Left kidney (tissue), 2 donors: ENCODE data around the gene BAIAP3. TPM values are rescaled to one million over a fixed set of nuclear protein-coding genes. Genes with fewer than 3 reads are reported as not detected.

Experiments used
- DNase-seq: peaks from one replicate; pipeline ENCODE4 v3.0.0-alpha.2; 2013
- polyA plus RNA-seq: library from polyadenylated mRNA; unstranded; fragments of 120-200 nt; gene quantifications from one replicate; pipeline ENCODE4 v1.2.1, GENCODE V29; 2013; ENCODE audit not compliant: insufficient read length

BAIAP3 gene
- polyA plus RNA-seq, 1 donor: 4.6 TPM

GRCh38 chr16:1393613-1394176, 60.2 kb downstream of the BAIAP3 start:
- no peak for DNase-seq

- DNase-seq: no peak
These were observed 61.0 kb downstream of the BAIAP3 start for GRCh38 chr16:1394367-1394951.

- DNase-seq: no peak
These were observed 62.1 kb downstream of the BAIAP3 start for GRCh38 chr16:1395444-1396031.

GRCh38 chr16:1397779-1398178, 64.3 kb downstream of the BAIAP3 start:
- no peak for DNase-seq

GRCh38 chr16:1398351-1398750, 64.9 kb downstream of the BAIAP3 start:
- DNase-seq: no peak

Other genes starting within 250 kb of the BAIAP3 start
- not detected for gene C1QTNF8, start 237.4 kb upstream of the BAIAP3 start, polyA plus RNA-seq
- gene CACNA1H, start 180.5 kb upstream of the BAIAP3 start, polyA plus RNA-seq: 17.0 TPM
- 0.85 TPM for gene TPSG1, start 108.4 kb upstream of the BAIAP3 start, polyA plus RNA-seq
- 0.18 TPM for gene TPSB2, start 103.5 kb upstream of the BAIAP3 start, polyA plus RNA-seq
- not detected for gene TPSAB1, start 92.9 kb upstream of the BAIAP3 start, polyA plus RNA-seq
- not detected for gene TPSD1, start 77.6 kb upstream of the BAIAP3 start, polyA plus RNA-seq
- 162 TPM for gene UBE2I, start 24.0 kb upstream of the BAIAP3 start, polyA plus RNA-seq
- gene TSR3, start 18.2 kb downstream of the BAIAP3 start, polyA plus RNA-seq: 32.6 TPM
- 55.3 TPM for gene GNPTG, start 18.3 kb downstream of the BAIAP3 start, polyA plus RNA-seq
- 19.8 TPM for gene UNKL, start 81.1 kb downstream of the BAIAP3 start, polyA plus RNA-seq
- gene UQCC4, start 87.1 kb downstream of the BAIAP3 start, polyA plus RNA-seq: 10.7 TPM
- 0.20 TPM for gene PERCC1, start 97.4 kb downstream of the BAIAP3 start, polyA plus RNA-seq
- 2.6 TPM for gene CCDC154, start 110.9 kb downstream of the BAIAP3 start, polyA plus RNA-seq
- 48.5 TPM for gene CLCN7, start 141.4 kb downstream of the BAIAP3 start, polyA plus RNA-seq
- gene PTX4, start 155.3 kb downstream of the BAIAP3 start, polyA plus RNA-seq: not detected
- 28.8 TPM for gene TELO2, start 159.7 kb downstream of the BAIAP3 start, polyA plus RNA-seq
- 15.7 TPM for gene TMEM204, start 200.0 kb downstream of the BAIAP3 start, polyA plus RNA-seq